Esophagus muscularis mucosa (tissue), 3 donors: Measurements from ENCODE around the gene RNF130.

Source experiments
- CTCF ChIP-seq, 3 experiments: fragments of 200-600 bp in 2 of 3; fragments of 450-650 bp in 1 of 3; sonication (generic) in 2 of 3; IDR thresholded peaks; one replicate each; pipeline ENCODE4 v1.5.1; 2017 to 2019; ENCODE audit warnings: antibody characterized with exemption in 3 of 3, mild to moderate bottlenecking in 2 of 3, moderate library complexity in 1 of 3
- POLR2A ChIP-seq: fragments of 450-650 bp; IDR thresholded peaks from one replicate; pipeline ENCODE4 v1.6.1; 2017; ENCODE audit warnings: antibody characterized with exemption, moderate library complexity, mild to moderate bottlenecking, low read depth
- POLR2AphosphoS5 ChIP-seq, 2 donors: sonication (generic); formaldehyde crosslinking; IDR thresholded peaks; one replicate each; pipeline ENCODE4 v1.6.1; 2017; ENCODE audit warnings: antibody characterized with exemption in 2 of 2

DNA sequence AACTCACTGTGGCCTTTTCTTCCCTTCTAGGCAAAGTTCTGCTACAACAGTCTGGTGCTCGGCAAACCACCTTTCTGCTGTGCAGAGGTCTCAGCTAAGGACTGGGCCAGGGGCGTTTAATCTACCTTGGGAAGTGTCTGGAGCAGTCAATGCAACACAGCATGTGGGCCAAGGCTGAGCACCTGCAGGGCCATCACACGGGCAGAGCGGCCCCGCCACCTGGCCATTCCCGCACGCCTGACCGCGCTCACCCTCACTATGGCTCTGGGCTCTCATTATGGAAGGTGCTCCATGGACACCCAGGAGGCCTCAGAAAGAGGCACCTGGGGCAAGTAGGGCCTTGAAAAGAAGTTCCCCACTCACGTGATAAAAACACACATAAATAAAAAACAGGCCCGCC lies 98.2 kb downstream of the RNF130 start:
- TF ChIP-seq CTCF (IDR thresholded peaks at IDR 0.05), result no peak
- no peak for TF ChIP-seq POLR2A
- no peak for TF ChIP-seq POLR2AphosphoS5 (IDR thresholded peaks at IDR 0.05)
